Duodenal mucosa (tissue), 2 donors: ENCODE results near the gene GRID2IP.
"Not testable (repeated sequence)": the region's sequence is repeated elsewhere in the genome, so short reads cannot be mapped to it uniquely, and the experiment has no call there.

Experiments
- H3K27ac ChIP-seq: one replicate; pipeline ENCODE4 v1.7.0; 2013; ENCODE audit warnings: low read depth, low read length
- H3K27me3 ChIP-seq, 2 donors: one replicate each; pipeline ENCODE4 v1.7.0; 2013; ENCODE audit warnings: low read length in 2 of 2, control low read depth in 1 of 2; ENCODE audit not compliant: insufficient read depth in 2 of 2, control insufficient read depth in 1 of 2
- H3K36me3 ChIP-seq, 2 donors: one replicate each; pipeline ENCODE4 v1.7.0; 2013; ENCODE audit warnings: low read length in 2 of 2, control low read depth in 1 of 2; ENCODE audit not compliant: insufficient read depth in 2 of 2, control insufficient read depth in 1 of 2
- H3K4me1 ChIP-seq, 2 donors: one replicate each; pipeline ENCODE4 v1.7.0; 2013; ENCODE audit warnings: low read length in 2 of 2, control low read depth in 1 of 2; ENCODE audit not compliant: insufficient read depth in 2 of 2, control insufficient read depth in 1 of 2
- H3K4me3 ChIP-seq, 2 donors: one replicate each; pipeline ENCODE4 v1.7.0; 2013; ENCODE audit warnings: low read length in 2 of 2, low read depth in 1 of 2
- H3K9ac ChIP-seq, 2 donors: one replicate each; pipeline ENCODE4 v1.7.0; 2013; ENCODE audit warnings: low read length in 2 of 2, low read depth in 1 of 2
- H3K9me3 ChIP-seq, 2 donors: one replicate each; pipeline ENCODE4 v1.7.0; 2013; ENCODE audit warnings: low read length in 2 of 2, control low read depth in 1 of 2; ENCODE audit not compliant: control insufficient read depth in 1 of 2

Gene GRID2IP

GRCh38 chr7:6551016-6551511 is at the start of gene GRID2IP:
Gene GRID2IP, minus strand, starts transcription at chr7:6551461. Its CDS starts 25 bp downstream, at chr7:6551436.
- Histone ChIP-seq H3K27me3 (no peaks in the 10 kb centered on the region), H3K9ac (no peak within 1 kb of the TSS), H3K9me3 (no peaks in the 10 kb centered on the region), H3K4me1 (no peaks in the 10 kb centered on the region), H3K27ac (no peak within 1 kb of the TSS), H3K4me3 (no peak within 1 kb of the TSS), H3K36me3 (no peaks in the 10 kb centered on the region)

GRCh38 chr7:6600093-6600492 is 48.8 kb upstream of the GRID2IP start:
- Histone ChIP-seq H3K4me1 (no peaks in the 10 kb centered on the region), H3K4me3 (no peak overlapping the region), H3K9me3 (no peaks in the 10 kb centered on the region), H3K27ac (no peak overlapping the region), H3K9ac (no peak overlapping the region), H3K36me3 (peaks cover 16 to 76% of the 10 kb centered on the region in 2 donors), H3K27me3 (no peaks in the 10 kb centered on the region)

- peak overlapping the region; percentile 50 for H3K27ac ChIP-seq
- H3K27me3 ChIP-seq: no peaks in the 10 kb centered on the region
- no peaks in the 10 kb centered on the region for H3K9me3 ChIP-seq
- peak overlapping the region; percentile 90 to 92 for H3K4me3 ChIP-seq
- peak overlapping the region; percentile 60 to 87 for H3K9ac ChIP-seq
- H3K36me3 ChIP-seq: peaks cover 12 to 44% of the 10 kb centered on the region in 2 donors
- peaks cover 4 to 13% of the 10 kb centered on the region in 2 donors for H3K4me1 ChIP-seq
Observed at GRCh38 chr7:6590645-6591110, 39.4 kb upstream of the GRID2IP start.

GRCh38 chr7:6589829-6590644 is 38.8 kb upstream of the GRID2IP start, which contains the start of gene INTS15:
Gene INTS15, plus strand, starts transcription at chr7:6590021. Its CDS starts 263 bp downstream, at chr7:6590284.
- Histone ChIP-seq H3K4me3 (peak within 1 kb of the TSS; percentile 90 to 92), H3K27ac (peak within 1 kb of the TSS; percentile 66), H3K9me3 (no peaks in the 10 kb centered on the region), H3K27me3 (no peaks in the 10 kb centered on the region), H3K36me3 (peaks cover 12 to 41% of the 10 kb centered on the region in 2 donors), H3K4me1 (peaks cover 4 to 13% of the 10 kb centered on the region in 2 donors), H3K9ac (peak within 1 kb of the TSS; percentile 60 to 87)

- no peaks in the 10 kb centered on the region for H3K27me3 ChIP-seq
- H3K4me1 ChIP-seq: peaks cover 4 to 13% of the 10 kb centered on the region in 2 donors
- no peak overlapping the region for H3K27ac ChIP-seq
- H3K9ac ChIP-seq: no peak overlapping the region
- peak overlapping the region; percentile 55 to 92 for H3K4me3 ChIP-seq
- H3K9me3 ChIP-seq: no peaks in the 10 kb centered on the region
- peaks cover 16 to 41% of the 10 kb centered on the region in 2 donors for H3K36me3 ChIP-seq
Observed at GRCh38 chr7:6589151-6589828, 38.0 kb upstream of the GRID2IP start.

GRCh38 chr7:6588566-6588965 is 37.3 kb upstream of the GRID2IP start:
- Histone ChIP-seq H3K27ac (no peak overlapping the region), H3K4me1 (peaks cover 4 to 13% of the 10 kb centered on the region in 2 donors), H3K27me3 (no peaks in the 10 kb centered on the region), H3K9ac (no peak overlapping the region), H3K9me3 (no peaks in the 10 kb centered on the region), H3K4me3 (no peak overlapping the region), H3K36me3 (peaks cover 14 to 41% of the 10 kb centered on the region in 2 donors)

GRCh38 chr7:6585746-6586432 is 34.6 kb upstream of the GRID2IP start:
- H3K27ac ChIP-seq, H3K9me3 ChIP-seq, H3K9ac ChIP-seq, H3K4me1 ChIP-seq, H3K27me3 ChIP-seq, H3K4me3 ChIP-seq: not testable (repeated sequence)
- peaks cover 12 to 57% of the 10 kb centered on the region in 2 donors for H3K36me3 ChIP-seq

- Histone ChIP-seq H3K9me3 (no peaks in the 10 kb centered on the region), H3K4me1 (peaks cover 0 to 6% of the 10 kb centered on the region in 2 donors), H3K27me3 (no peaks in the 10 kb centered on the region), H3K27ac (no peak overlapping the region), H3K36me3 (peaks cover 3 to 40% of the 10 kb centered on the region in 2 donors), H3K9ac (no peak overlapping the region), H3K4me3 (no peak overlapping the region)
Observed at GRCh38 chr7:6579446-6579845, 28.2 kb upstream of the GRID2IP start.

GRCh38 chr7:6578114-6579084 is 27.1 kb upstream of the GRID2IP start:
- Histone ChIP-seq H3K36me3 (peaks cover 2 to 31% of the 10 kb centered on the region in 2 donors), H3K9ac (peak overlapping the region in 1 of 2 donors; percentile 74), H3K27me3 (no peaks in the 10 kb centered on the region), H3K27ac (no peak overlapping the region), H3K9me3 (no peaks in the 10 kb centered on the region), H3K4me1 (peaks cover 0 to 6% of the 10 kb centered on the region in 2 donors), H3K4me3 (peak overlapping the region in 1 of 2 donors; percentile 80)
